ENCODE data around the gene ABAT. TPM values are rescaled to one million over a fixed set of nuclear protein-coding genes. Genes with fewer than 3 reads are reported as not detected.

Gene ABAT
- total and polyA plus RNA-seq, 2 of the 8 experiments (the other 6 are each of a cell fraction or from before 2014, with no cell fraction given), result 6.4 to 8.4 TPM

DNA sequence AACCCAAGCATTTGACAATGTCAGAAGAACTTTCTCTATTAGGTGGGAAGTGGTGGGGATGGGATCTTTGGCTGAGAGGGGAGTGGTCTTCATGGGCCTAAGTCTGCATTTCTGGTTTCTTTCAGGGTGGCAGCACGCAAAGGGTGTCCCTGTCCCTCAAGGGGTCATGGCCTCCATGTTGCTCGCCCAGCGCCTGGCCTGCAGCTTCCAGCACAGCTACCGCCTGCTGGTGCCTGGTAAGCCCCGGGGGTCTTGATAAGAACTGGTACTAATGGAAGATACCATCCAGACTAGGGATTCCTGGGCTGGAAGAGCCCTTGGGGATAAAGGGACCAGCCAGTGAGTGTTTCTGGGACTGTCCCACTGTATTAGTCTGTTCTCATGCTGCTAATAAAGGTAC lies 61.2 kb downstream of the ABAT start:
- no peak overlapping the region for H2BK120ac ChIP-seq (replicated peaks; ENCODE audit: low read depth, low read length)
- H3K27me3 ChIP-seq (replicated peaks in 1 of 4; ENCODE audit: control insufficient read depth in 3 of 4, extremely low read depth in 1 of 4, insufficient read depth in 3 of 4, low read length in 3 of 4), result no peaks in the 10 kb centered on the region
- no peaks in the 10 kb centered on the region for H3K79me2 ChIP-seq (ENCODE audit: control insufficient read depth in 1 of 2, insufficient read depth in 2 of 2, low read length in 2 of 2)
- H3K56ac ChIP-seq (replicated peaks; ENCODE audit: insufficient read length, low read depth, low read length), result no peak overlapping the region
- no peak overlapping the region for H3K18ac ChIP-seq (ENCODE audit: extremely low read depth, low read length)
- H3K23me2 ChIP-seq (ENCODE audit: low read depth, low read length), result no peaks in the 10 kb centered on the region
- no peak overlapping the region for H2BK5ac ChIP-seq (ENCODE audit: low read depth, low read length)
- H4K91ac ChIP-seq (replicated peaks; ENCODE audit: insufficient read length, low read length), result no peak overlapping the region
- no peak overlapping the region for H3K23ac ChIP-seq (ENCODE audit: insufficient read length)
- H2AFZ ChIP-seq (ENCODE audit: low read length), result no peak overlapping the region
- TF ChIP-seq SIRT6 (IDR thresholded peaks at IDR 0.05; ENCODE audit: low read length), result no peak
- no peak for TF ChIP-seq GTF2F1 (IDR thresholded peaks at IDR 0.05; ENCODE audit: borderline replicate concordance, low read depth, low read length)
- TF ChIP-seq, protein P1, sequence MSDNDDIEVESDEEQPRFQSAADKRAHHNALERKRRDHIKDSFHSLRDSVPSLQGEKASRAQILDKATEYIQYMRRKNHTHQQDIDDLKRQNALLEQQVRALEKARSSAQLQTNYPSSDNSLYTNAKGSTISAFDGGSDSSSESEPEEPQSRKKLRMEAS (IDR thresholded peaks at IDR 0.05), result no peak
- no peak for TF ChIP-seq CTBP2 (IDR thresholded peaks at IDR 0.05; ENCODE audit: borderline replicate concordance, insufficient read depth, insufficient read length, low read length)
- TF ChIP-seq KDM1A (IDR thresholded peaks at IDR 0.05; ENCODE audit: borderline replicate concordance, low read length), result no peak
- no peak for TF ChIP-seq SRF (IDR thresholded peaks at IDR 0.05; ENCODE audit: low read depth, low read length)
- H3K4me1 ChIP-seq (replicated peaks in 1 of 4; ENCODE audit: control insufficient read depth in 3 of 4, insufficient read depth in 4 of 4, low read length in 3 of 4), result peaks cover 0 to 3% (median 0%) of the 10 kb centered on the region in 4 experiments; a peak in 2 of 7 replicates
- FAIRE-seq, result no peak
- no peak overlapping the region for H2BK12ac ChIP-seq (ENCODE audit: low read depth, low read length)
- WGBS, 2 experiments (ENCODE audit: extremely low coverage in 1 of 2, insufficient coverage in 1 of 2, insufficient read length in 1 of 2, insufficient replicate concordance in 2 of 2, low coverage in 1 of 2, low lambda C conversion rate in 2 of 2, missing lambda C conversion rate in 1 of 2), result 86% methylated on average over 5 of the region's 5 CpGs; no CpG with 5 or more reads in 1 of the 2 experiments
- H3K4ac ChIP-seq (replicated peaks; ENCODE audit: insufficient read length, low read depth, low read length), result no peak overlapping the region
- ChIA-PET POLR2A (ENCODE audit: partially characterized antibody) (no interaction called here), CTCF (ENCODE audit: partially characterized antibody) (no interaction called here)
- H4K5ac ChIP-seq (ENCODE audit: insufficient read length, low read depth, low read length), result no peak overlapping the region
- H3K36me3 ChIP-seq (ENCODE audit: control insufficient read depth in 2 of 4, insufficient read depth in 4 of 4, low read length in 3 of 4), result no peaks in the 10 kb centered on the region
- no peaks in the 10 kb centered on the region for H3K79me1 ChIP-seq (ENCODE audit: low read depth, low read length)
- peaks cover 8 to 11% of the 10 kb centered on the region in 2 experiments; a peak in 3 of 4 replicates for H3K9me3 ChIP-seq (ENCODE audit: insufficient read depth in 2 of 2, low read depth in 1 of 2, low read length in 1 of 2)
- H3K9ac ChIP-seq (replicated peaks in 1 of 4; ENCODE audit: extremely low read depth in 1 of 4, low read depth in 3 of 4, low read length in 3 of 4), result no peak overlapping the region
- H3K27ac ChIP-seq (ENCODE audit: low read depth, low read length), result no peak overlapping the region
- H2BK15ac ChIP-seq (ENCODE audit: low read length), result no peak overlapping the region
- no peak overlapping the region for H3K4me3 ChIP-seq (ENCODE audit: extremely low read depth in 1 of 4, insufficient read depth in 2 of 4, low read depth in 3 of 4, low read length in 4 of 4)
- DNase-seq (ENCODE audit: low read depth in 1 of 2, low spot score in 2 of 2), result no peak
- no peak overlapping the region for H3K14ac ChIP-seq (ENCODE audit: insufficient read length)
- no peak overlapping the region for H2AK5ac ChIP-seq (ENCODE audit: low read depth, low read length)
- no peaks in the 10 kb centered on the region for H4K20me1 ChIP-seq (replicated peaks in 1 of 2; ENCODE audit: control insufficient read depth in 1 of 2, insufficient read depth in 2 of 2, low read length in 2 of 2)
- no peak overlapping the region for H2BK20ac ChIP-seq (ENCODE audit: low read length)
- H3K4me2 ChIP-seq (ENCODE audit: insufficient read depth in 1 of 2, low read depth in 2 of 2, low read length in 2 of 2), result no peak overlapping the region
- H4K8ac ChIP-seq (ENCODE audit: extremely low read depth, insufficient read depth, low read length), result no peak overlapping the region
